K562 (cell line): ENCODE measurements around the gene HJV. TPM values are rescaled to one million over a fixed set of nuclear protein-coding genes. Genes with fewer than 3 reads are reported as not detected.

Source experiments
- DACH1 ChIP-seq: fragments of 450-650 bp; IDR thresholded peaks from 2 replicates; pipeline ENCODE4 v1.6.1; 2018; ENCODE audit not compliant: partially characterized antibody
- GATAD2B ChIP-seq: fragments of 450-650 bp; IDR thresholded peaks from 2 replicates; pipeline ENCODE4 v1.6.1; 2017; ENCODE audit warnings: mild to moderate bottlenecking, borderline replicate concordance
- HMG20A ChIP-seq: fragments of 450-650 bp; formaldehyde crosslinking; conservative IDR thresholded peaks from 2 replicates; pipeline ENCODE4 v1.4.0; 2020; ENCODE audit warnings: mild to moderate bottlenecking, mixed read lengths
- HNRNPK ChIP-seq: fragments of 200-400 bp; formaldehyde crosslinking; IDR thresholded peaks from one replicate; pipeline ENCODE4 v1.6.1; 2018; ENCODE audit warnings: mild to moderate bottlenecking, low read depth, low read length; ENCODE audit not compliant: poor library complexity, severe bottlenecking
- JUN ChIP-seq, 2 experiments: sonication (generic) in 1 of 2; formaldehyde crosslinking in 1 of 2; IDR thresholded peaks; 2 replicates each; pipeline versions ENCODE4 v1.6.1 to v1.8.0; 2012 to 2022; ENCODE audit warnings: borderline replicate concordance in 2 of 2, mild to moderate bottlenecking in 2 of 2, improper control_type of control experiment in 1 of 2, low read depth in 1 of 2, low read length in 1 of 2, missing genetic modification reagents in 1 of 2
- MBD2 ChIP-seq: sonication (generic); IDR thresholded peaks from 2 replicates; pipeline ENCODE4 v1.6.1; 2016; ENCODE audit warnings: low read depth, borderline replicate concordance
- MCM2 ChIP-seq: fragments of 450-650 bp; IDR thresholded peaks from 2 replicates; pipeline ENCODE4 v1.6.1; 2017; ENCODE audit warnings: low read depth, mild to moderate bottlenecking
- NCOA6 ChIP-seq: fragments of 450-650 bp; IDR thresholded peaks from 2 replicates; pipeline ENCODE4 v1.6.1; 2017; ENCODE audit warnings: mild to moderate bottlenecking
- SRSF7 ChIP-seq: fragments of 200-400 bp; formaldehyde crosslinking; optimal IDR thresholded peaks from 2 replicates; pipeline ENCODE3; 2017; ENCODE audit warnings: mild to moderate bottlenecking, low read depth, low read length
- TBP ChIP-seq: optimal IDR thresholded peaks from 2 replicates; pipeline ENCODE3; 2011; ENCODE audit warnings: low read depth, low read length, improper control_type of control experiment
- TSC22D4 ChIP-seq: fragments of 450-650 bp; IDR thresholded peaks from 2 replicates; pipeline ENCODE4 v1.6.1; 2016; ENCODE audit warnings: missing genetic modification characterization, missing biosample characterization, control low read depth
- ZC3H11A ChIP-seq: IDR thresholded peaks from 2 replicates; pipeline ENCODE4 v1.6.1; 2012; ENCODE audit warnings: low read depth, low read length, improper control_type of control experiment
- ZNF217 ChIP-seq: sonication (generic); formaldehyde crosslinking; IDR thresholded peaks from 2 replicates; pipeline ENCODE4 v1.8.0; 2022; ENCODE audit warnings: mild to moderate bottlenecking, missing genetic modification reagents
- ZNF644 ChIP-seq: fragments of 200-800 bp; sonication (Bioruptor generic); IDR thresholded peaks from 2 replicates; pipeline ENCODE4 v1.6.1; 2016; ENCODE audit warnings: low read depth, missing genetic modification characterization, missing compliant biosample characterization
- ZNF668 ChIP-seq: fragments of 250-450 bp; sonication (Bioruptor Pico); IDR thresholded peaks from 2 replicates; pipeline ENCODE4 v1.8.0; 2022; ENCODE audit warnings: mild to moderate bottlenecking, inconsistent platforms
- ZNF830 ChIP-seq: fragments of 250-450 bp; sonication (Bioruptor Pico); IDR thresholded peaks from 2 replicates; pipeline ENCODE4 v1.5.0; 2021; ENCODE audit warnings: mild to moderate bottlenecking
- polyA plus RNA-seq, 8 experiments: library from polyadenylated mRNA; depleted of rRNA in 4 of 8; stranded (reverse) in 5 of 8; unstranded in 3 of 8; fragments of >200 nt; fragmentation: Nextera tagmentation in 2 of 8; fragmentation: Illumina TruSeq in 1 of 8; extraction: Ambion mirVana in 2 of 8; extraction: Trizol in 1 of 8; gene quantifications; 2 replicates each; pipeline versions ENCODE4 v1.2.1 to v1.2.3, GENCODE V29; 2011 to 2014; ENCODE audit warnings: inconsistent platforms in 1 of 8, missing spikeins in 1 of 8
- total RNA-seq, 7 experiments: library from RNA; depleted of rRNA in 6 of 7; stranded (reverse); fragments of >200 nt in 6 of 7; fragmentation: Illumina TruSeq in 2 of 7; extraction: Trizol in 2 of 7; gene quantifications; 2 replicates each; pipeline versions ENCODE4 v1.2.1 to v1.2.3, GENCODE V29; 2011 to 2021; ENCODE audit warnings: low replicate concordance in 1 of 7
- TF ChIP-seq, protein P1 (sequence below): fragments of 450-650 bp; formaldehyde crosslinking; IDR thresholded peaks from 2 replicates; pipeline ENCODE4 v1.4.0; 2020; ENCODE audit warnings: mild to moderate bottlenecking, moderate library complexity
- TF ChIP-seq, protein P2 (sequence below): sonication (generic); formaldehyde crosslinking; IDR thresholded peaks from 2 replicates; pipeline ENCODE4 v1.8.0; 2022; ENCODE audit warnings: missing genetic modification reagents, mild to moderate bottlenecking, moderate library complexity, borderline replicate concordance
- TF ChIP-seq, protein P3 (sequence below): sonication (generic); formaldehyde crosslinking; IDR thresholded peaks from 2 replicates; pipeline ENCODE4 v1.8.1; 2022; ENCODE audit warnings: missing genetic modification reagents
- TF ChIP-seq, protein P4 (sequence below): fragments of 450-650 bp; formaldehyde crosslinking; conservative IDR thresholded peaks from 2 replicates; pipeline ENCODE4 v1.4.0; 2022; ENCODE audit warnings: mild to moderate bottlenecking, missing genetic modification characterization
- TF ChIP-seq, protein P5 (sequence below): fragments of 450-650 bp; IDR thresholded peaks from 2 replicates; pipeline ENCODE4 v1.6.1; 2018; ENCODE audit warnings: mild to moderate bottlenecking, low read depth; ENCODE audit not compliant: partially characterized antibody

HJV gene
- total and polyA plus RNA-seq, 9 of the 15 experiments (the other 6 are each of a cell fraction or from before 2014, with no cell fraction given) = 1.0 to 6.6 (median 2.4) TPM

DNA sequence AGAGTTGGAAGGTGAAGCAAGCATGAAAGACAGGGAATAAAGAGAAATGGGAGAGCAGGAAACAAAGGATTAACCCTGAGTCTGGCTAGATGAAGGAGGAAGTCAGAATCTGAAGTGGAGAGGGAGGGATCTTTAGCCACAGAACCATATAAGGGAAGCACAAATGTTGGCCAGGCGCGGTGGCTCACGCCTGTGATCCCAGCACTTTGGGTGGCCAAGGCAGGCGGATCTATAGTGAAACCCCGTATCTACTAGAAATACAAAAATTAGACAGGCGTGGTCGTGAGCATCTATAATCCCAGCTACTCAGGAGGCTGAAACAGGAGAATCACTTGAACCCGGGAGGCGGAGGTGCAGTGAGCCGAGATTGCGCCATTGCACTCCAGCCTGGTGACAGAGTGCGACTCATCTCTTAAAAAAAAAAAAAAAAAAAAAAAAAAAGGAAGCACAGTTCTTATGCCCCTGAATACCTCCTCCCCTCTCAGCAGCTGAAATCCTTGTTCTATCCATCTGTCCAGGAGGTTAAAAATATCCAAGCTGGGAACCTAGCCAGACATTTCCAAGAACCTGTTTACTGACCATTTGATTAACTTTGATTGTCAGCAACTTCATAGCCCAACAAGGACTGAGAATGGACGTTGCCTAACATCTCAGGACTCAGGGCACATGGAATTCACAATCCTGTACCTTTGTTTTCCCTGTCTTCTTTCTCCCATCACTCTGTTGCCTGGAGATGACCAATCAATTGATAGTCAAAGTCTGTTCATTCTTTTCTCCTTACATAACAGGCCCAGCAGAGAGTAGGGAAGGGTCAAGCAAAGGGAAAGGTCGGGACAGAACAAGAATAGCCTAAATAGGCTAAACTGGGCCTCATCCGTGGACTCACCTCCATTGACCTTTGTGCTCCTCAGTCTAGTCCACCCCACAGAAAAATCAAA, 35.8 kb downstream of the HJV start (continued):
- TF ChIP-seq SRSF7 = no peak
- TF ChIP-seq, protein P1, sequence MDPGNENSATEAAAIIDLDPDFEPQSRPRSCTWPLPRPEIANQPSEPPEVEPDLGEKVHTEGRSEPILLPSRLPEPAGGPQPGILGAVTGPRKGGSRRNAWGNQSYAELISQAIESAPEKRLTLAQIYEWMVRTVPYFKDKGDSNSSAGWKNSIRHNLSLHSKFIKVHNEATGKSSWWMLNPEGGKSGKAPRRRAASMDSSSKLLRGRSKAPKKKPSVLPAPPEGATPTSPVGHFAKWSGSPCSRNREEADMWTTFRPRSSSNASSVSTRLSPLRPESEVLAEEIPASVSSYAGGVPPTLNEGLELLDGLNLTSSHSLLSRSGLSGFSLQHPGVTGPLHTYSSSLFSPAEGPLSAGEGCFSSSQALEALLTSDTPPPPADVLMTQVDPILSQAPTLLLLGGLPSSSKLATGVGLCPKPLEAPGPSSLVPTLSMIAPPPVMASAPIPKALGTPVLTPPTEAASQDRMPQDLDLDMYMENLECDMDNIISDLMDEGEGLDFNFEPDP (CRISPR knock-in tag) = no peak
- TF ChIP-seq HMG20A (CRISPR knock-in tag) = no peak
- no peak for TF ChIP-seq NCOA6
- no peak for TF ChIP-seq TSC22D4
- no peak for TF ChIP-seq ZNF668
- no peak for TF ChIP-seq MCM2
- no peak for TF ChIP-seq HNRNPK
- TF ChIP-seq MBD2 = no peak
- peak; percentile 70; the same call in 1 of the 2 replicates for TF ChIP-seq ZNF644 (tag)
- TF ChIP-seq, protein P2, sequence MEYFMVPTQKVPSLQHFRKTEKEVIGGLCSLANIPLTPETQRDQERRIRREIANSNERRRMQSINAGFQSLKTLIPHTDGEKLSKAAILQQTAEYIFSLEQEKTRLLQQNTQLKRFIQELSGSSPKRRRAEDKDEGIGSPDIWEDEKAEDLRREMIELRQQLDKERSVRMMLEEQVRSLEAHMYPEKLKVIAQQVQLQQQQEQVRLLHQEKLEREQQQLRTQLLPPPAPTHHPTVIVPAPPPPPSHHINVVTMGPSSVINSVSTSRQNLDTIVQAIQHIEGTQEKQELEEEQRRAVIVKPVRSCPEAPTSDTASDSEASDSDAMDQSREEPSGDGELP (CRISPR knock-in tag) = peak; percentile 45; the same call in 1 of the 2 replicates
- no peak for TF ChIP-seq JUN (IDR thresholded peaks at IDR 0.05; ENCODE audit: borderline replicate concordance, low read depth, low read length)
- no peak for TF ChIP-seq JUN (CRISPR knock-in tag; IDR thresholded peaks at IDR 0.05; ENCODE audit: borderline replicate concordance)
- TF ChIP-seq ZNF217 (CRISPR knock-in tag) = no peak
- TF ChIP-seq, protein P3, sequence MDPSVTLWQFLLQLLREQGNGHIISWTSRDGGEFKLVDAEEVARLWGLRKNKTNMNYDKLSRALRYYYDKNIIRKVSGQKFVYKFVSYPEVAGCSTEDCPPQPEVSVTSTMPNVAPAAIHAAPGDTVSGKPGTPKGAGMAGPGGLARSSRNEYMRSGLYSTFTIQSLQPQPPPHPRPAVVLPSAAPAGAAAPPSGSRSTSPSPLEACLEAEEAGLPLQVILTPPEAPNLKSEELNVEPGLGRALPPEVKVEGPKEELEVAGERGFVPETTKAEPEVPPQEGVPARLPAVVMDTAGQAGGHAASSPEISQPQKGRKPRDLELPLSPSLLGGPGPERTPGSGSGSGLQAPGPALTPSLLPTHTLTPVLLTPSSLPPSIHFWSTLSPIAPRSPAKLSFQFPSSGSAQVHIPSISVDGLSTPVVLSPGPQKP (CRISPR knock-in tag) = no peak
- no peak for TF ChIP-seq TBP
- TF ChIP-seq, protein P4, sequence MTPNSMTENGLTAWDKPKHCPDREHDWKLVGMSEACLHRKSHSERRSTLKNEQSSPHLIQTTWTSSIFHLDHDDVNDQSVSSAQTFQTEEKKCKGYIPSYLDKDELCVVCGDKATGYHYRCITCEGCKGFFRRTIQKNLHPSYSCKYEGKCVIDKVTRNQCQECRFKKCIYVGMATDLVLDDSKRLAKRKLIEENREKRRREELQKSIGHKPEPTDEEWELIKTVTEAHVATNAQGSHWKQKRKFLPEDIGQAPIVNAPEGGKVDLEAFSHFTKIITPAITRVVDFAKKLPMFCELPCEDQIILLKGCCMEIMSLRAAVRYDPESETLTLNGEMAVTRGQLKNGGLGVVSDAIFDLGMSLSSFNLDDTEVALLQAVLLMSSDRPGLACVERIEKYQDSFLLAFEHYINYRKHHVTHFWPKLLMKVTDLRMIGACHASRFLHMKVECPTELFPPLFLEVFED (CRISPR knock-in tag) = no peak
- no peak for TF ChIP-seq ZNF830
- TF ChIP-seq DACH1 = no peak
- TF ChIP-seq GATAD2B = no peak
- no peak for TF ChIP-seq ZC3H11A
- TF ChIP-seq, protein P5, sequence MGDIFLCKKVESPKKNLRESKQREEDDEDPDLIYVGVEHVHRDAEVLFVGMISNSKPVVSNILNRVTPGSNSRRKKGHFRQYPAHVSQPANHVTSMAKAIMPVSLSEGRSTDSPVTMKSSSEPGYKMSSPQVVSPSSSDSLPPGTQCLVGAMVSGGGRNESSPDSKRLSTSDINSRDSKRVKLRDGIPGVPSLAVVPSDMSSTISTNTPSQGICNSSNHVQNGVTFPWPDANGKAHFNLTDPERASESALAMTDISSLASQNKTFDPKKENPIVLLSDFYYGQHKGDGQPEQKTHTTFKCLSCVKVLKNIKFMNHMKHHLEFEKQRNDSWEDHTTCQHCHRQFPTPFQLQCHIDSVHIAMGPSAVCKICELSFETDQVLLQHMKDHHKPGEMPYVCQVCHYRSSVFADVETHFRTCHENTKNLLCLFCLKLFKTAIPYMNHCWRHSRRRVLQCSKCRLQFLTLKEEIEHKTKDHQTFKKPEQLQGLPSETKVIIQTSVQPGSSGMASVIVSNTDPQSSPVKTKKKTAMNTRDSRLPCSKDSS = no peak
